VCaP (cell line): Measurements from ENCODE around the gene SFT2D1.

Experiments
- H3K27ac ChIP-seq: fragments of 450-650 bp; 2 replicates; pipeline ENCODE4 v1.5.1; 2017
- CTCF ChIP-seq: fragments of 450-650 bp; conservative IDR thresholded peaks from 2 replicates; pipeline ENCODE4 v1.5.1; 2017; ENCODE audit warnings: mild to moderate bottlenecking, moderate library complexity

SFT2D1 gene

GRCh38 chr6:166341464-166341863 is 881 bp downstream of the SFT2D1 start:
- H3K27ac ChIP-seq, result peak overlapping the region; percentile 88; the same call in 1 of the 2 replicates
- no peak for TF ChIP-seq CTCF

- H3K27ac ChIP-seq, result no peak overlapping the region
- no peak for TF ChIP-seq CTCF
Measured at GRCh38 chr6:166338854-166339253, 3.5 kb downstream of the SFT2D1 start.

GRCh38 chr6:166336847-166337246 is 5.5 kb downstream of the SFT2D1 start:
- H3K27ac ChIP-seq, result no peak overlapping the region
- no peak for TF ChIP-seq CTCF

- no peak overlapping the region for H3K27ac ChIP-seq
- no peak for TF ChIP-seq CTCF
Measured at GRCh38 chr6:166335378-166336302, 6.7 kb downstream of the SFT2D1 start.

- no peak overlapping the region for H3K27ac ChIP-seq
Measured at GRCh38 chr6:166334878-166335277, 7.5 kb downstream of the SFT2D1 start.

GRCh38 chr6:166333172-166333995 is 9.0 kb downstream of the SFT2D1 start:
- no peak for TF ChIP-seq CTCF
- no peak overlapping the region for H3K27ac ChIP-seq

More at GRCh38 chr6:166334878-166335277, 7.5 kb downstream of the SFT2D1 start:
- no peak for TF ChIP-seq CTCF
